Measurements from ENCODE around the gene PERM1. TPM values are rescaled to one million over a fixed set of nuclear protein-coding genes. Genes with fewer than 3 reads are reported as not detected.

The PERM1 gene
- total and polyA plus RNA-seq, 9 of the 15 experiments (the other 6 are each of a cell fraction or from before 2014, with no cell fraction given): not detected

DNA sequence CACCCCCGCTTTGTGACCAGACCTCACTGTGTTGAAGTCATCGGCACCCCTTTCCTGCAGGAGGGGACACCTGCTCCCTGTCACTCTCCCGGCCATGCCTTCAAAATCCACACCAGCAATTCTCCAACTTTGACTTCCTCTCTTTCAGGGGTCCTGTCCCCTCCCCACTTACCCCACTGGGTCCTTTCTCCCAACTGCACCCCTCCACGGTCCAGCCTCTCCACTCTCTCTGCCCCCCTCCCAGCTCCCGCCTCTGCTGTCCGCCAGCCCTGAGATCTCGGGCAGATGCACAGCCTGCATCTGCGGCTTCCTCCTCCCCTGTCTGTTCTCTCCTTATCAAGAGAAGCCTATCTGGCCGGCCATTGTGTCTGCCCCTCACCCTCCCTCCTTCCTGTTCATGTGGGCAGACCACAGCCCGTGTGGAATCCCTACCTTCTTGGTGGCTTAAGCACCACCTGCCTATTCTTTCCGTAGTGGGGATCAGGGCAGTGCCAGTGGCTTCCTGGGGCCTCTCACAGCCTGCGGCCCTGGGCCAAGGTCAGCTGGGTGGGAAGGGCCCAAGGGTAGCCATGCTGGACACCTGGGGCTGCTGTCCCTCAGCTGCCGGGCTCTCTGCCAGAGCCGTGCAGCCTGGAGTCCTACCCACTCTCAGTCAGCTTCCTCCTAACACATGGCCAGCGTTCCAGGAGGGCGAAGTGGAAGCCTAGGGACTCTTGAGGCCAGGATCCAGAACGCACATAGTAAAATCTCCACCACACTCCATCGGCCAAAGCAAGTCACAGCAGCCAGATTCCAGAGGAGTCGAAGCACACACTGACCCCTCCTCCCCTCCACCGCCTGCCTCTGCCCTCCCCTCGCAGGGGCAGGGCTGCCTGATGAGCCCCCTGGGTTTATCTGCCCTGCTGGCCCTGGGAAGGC is 23.1 kb upstream of the PERM1 start (continued):
- TF ChIP-seq, protein P1, sequence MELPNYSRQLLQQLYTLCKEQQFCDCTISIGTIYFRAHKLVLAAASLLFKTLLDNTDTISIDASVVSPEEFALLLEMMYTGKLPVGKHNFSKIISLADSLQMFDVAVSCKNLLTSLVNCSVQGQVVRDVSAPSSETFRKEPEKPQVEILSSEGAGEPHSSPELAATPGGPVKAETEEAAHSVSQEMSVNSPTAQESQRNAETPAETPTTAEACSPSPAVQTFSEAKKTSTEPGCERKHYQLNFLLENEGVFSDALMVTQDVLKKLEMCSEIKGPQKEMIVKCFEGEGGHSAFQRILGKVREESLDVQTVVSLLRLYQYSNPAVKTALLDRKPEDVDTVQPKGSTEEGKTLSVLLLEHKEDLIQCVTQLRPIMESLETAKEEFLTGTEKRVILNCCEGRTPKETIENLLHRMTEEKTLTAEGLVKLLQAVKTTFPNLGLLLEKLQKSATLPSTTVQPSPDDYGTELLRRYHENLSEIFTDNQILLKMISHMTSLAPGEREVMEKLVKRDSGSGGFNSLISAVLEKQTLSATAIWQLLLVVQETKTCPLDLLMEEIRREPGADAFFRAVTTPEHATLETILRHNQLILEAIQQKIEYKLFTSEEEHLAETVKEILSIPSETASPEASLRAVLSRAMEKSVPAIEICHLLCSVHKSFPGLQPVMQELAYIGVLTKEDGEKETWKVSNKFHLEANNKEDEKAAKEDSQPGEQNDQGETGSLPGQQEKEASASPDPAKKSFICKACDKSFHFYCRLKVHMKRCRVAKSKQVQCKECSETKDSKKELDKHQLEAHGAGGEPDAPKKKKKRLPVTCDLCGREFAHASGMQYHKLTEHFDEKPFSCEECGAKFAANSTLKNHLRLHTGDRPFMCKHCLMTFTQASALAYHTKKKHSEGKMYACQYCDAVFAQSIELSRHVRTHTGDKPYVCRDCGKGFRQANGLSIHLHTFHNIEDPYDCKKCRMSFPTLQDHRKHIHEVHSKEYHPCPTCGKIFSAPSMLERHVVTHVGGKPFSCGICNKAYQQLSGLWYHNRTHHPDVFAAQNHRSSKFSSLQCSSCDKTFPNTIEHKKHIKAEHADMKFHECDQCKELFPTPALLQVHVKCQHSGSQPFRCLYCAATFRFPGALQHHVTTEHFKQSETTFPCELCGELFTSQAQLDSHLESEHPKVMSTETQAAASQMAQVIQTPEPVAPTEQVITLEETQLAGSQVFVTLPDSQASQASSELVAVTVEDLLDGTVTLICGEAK (IDR thresholded peaks at IDR 0.05): peak; percentile 59; the same call in 1 of the 2 replicates
- TF ChIP-seq, protein P1 (CRISPR knock-in tag; IDR thresholded peaks at IDR 0.05): no peak
- TF ChIP-seq HMG20B (CRISPR knock-in tag; IDR thresholded peaks at IDR 0.05) (no peak), ARHGAP35 (IDR thresholded peaks at IDR 0.05; ENCODE audit: partially characterized antibody) (peak; percentile 47), BRD9 (IDR thresholded peaks at IDR 0.05; ENCODE audit: low read depth, partially characterized antibody) (peak; percentile 96), MECOM (CRISPR knock-in tag; IDR thresholded peaks at IDR 0.05) (peak; percentile 73; the same call in 1 of the 2 replicates), ZNF431 (CRISPR knock-in tag; IDR thresholded peaks at IDR 0.05) (0 out of 2 replicates have a peak, but pooled peaks have one; percentile 27), SETDB1 (IDR thresholded peaks at IDR 0.05; ENCODE audit: low read length) (no peak), XRCC5 (IDR thresholded peaks at IDR 0.05; ENCODE audit: low read depth, low read length) (no peak), ADNP (tag; IDR thresholded peaks at IDR 0.05) (no peak), ZNF583 (CRISPR knock-in tag; IDR thresholded peaks at IDR 0.05) (peak; percentile 92; the same call in 1 of the 2 replicates), MTF1 (CRISPR knock-in tag; IDR thresholded peaks at IDR 0.05; ENCODE audit: borderline replicate concordance) (no peak), MTA2 (IDR thresholded peaks at IDR 0.05; ENCODE audit: low read depth) (peak; percentile 33; the same call in 1 of the 2 replicates), ZFP1 (CRISPR knock-in tag; IDR thresholded peaks at IDR 0.05) (no peak)
- TF ChIP-seq, protein P2, sequence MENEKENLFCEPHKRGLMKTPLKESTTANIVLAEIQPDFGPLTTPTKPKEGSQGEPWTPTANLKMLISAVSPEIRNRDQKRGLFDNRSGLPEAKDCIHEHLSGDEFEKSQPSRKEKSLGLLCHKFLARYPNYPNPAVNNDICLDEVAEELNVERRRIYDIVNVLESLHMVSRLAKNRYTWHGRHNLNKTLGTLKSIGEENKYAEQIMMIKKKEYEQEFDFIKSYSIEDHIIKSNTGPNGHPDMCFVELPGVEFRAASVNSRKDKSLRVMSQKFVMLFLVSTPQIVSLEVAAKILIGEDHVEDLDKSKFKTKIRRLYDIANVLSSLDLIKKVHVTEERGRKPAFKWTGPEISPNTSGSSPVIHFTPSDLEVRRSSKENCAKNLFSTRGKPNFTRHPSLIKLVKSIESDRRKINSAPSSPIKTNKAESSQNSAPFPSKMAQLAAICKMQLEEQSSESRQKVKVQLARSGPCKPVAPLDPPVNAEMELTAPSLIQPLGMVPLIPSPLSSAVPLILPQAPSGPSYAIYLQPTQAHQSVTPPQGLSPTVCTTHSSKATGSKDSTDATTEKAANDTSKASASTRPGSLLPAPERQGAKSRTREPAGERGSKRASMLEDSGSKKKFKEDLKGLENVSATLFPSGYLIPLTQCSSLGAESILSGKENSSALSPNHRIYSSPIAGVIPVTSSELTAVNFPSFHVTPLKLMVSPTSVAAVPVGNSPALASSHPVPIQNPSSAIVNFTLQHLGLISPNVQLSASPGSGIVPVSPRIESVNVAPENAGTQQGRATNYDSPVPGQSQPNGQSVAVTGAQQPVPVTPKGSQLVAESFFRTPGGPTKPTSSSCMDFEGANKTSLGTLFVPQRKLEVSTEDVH (IDR thresholded peaks at IDR 0.05; ENCODE audit: low read depth, partially characterized antibody): peak; percentile 30

All from K562 (cell line).